ENCODE data around the gene EPHA4. TPM values are rescaled to one million over a fixed set of nuclear protein-coding genes. Genes with fewer than 3 reads are reported as not detected.

The EPHA4 gene
- total RNA-seq, 4 donors from 2014 or later: 3.5 to 16.5 (median 12.4) TPM

DNA sequence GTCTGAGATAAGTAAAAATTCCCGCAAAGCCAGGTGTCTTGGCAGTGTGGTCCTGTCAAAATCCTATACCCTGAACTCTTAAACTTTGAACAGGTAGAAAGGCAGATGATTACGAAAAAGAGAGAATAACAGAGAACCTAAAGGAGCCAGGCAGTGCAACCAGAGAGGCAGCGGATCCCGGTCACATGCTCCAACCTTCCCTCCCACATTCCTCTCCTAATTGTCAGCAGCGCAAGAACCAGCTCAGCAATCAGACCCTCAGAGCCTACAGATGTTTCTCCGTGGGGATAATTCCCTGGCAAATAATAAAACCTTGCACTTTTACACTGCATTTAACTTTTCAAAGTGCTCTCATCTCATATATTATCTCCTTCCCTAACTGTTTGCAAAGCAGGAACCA, 124.8 kb downstream of the EPHA4 start:
- Histone ChIP-seq H3K4me1 (no peaks in the 10 kb centered on the region), H3K9me3 (no peaks in the 10 kb centered on the region), H3K27ac (no peak overlapping the region), H3K4me3 (no peak overlapping the region), H3K36me3 (no peaks in the 10 kb centered on the region), H3K27me3 (no peaks in the 10 kb centered on the region)
- no peak for DNase-seq
- TF ChIP-seq CTCF (IDR thresholded peaks at IDR 0.05) (no peak), POLR2A (IDR thresholded peaks at IDR 0.05) (no peak)

GRCh38 chr2:221446140-221446539, 126.0 kb downstream of the EPHA4 start:
- H3K4me3 ChIP-seq: no peak overlapping the region
- no peak for DNase-seq
- TF ChIP-seq CTCF (IDR thresholded peaks at IDR 0.05) (no peak), POLR2A (IDR thresholded peaks at IDR 0.05) (no peak)
- peaks cover 0 to 5% (median 0%) of the 10 kb centered on the region in 3 donors for H3K36me3 ChIP-seq
- H3K9me3 ChIP-seq: no peaks in the 10 kb centered on the region
- H3K27me3 ChIP-seq: no peaks in the 10 kb centered on the region
- no peak overlapping the region for H3K27ac ChIP-seq
- H3K4me1 ChIP-seq: no peaks in the 10 kb centered on the region

DNA sequence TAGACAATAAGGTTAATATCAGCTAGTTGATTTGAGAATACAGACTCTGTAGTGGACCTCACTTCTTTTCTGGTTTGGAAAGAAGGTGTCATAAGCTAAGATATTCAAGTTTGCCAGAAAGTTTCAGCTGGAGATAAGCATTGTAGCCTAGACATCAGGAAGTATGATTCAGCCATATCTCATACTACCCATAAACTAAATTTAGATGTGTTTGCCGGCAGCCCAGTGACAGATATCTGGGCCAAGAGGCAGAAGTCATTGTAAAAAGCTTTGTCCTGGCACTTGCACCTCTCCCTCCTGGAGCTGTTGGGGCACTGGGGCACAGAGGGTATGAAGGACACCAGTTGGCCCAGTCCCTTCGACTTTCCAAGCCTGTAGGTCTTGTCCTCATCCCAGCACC, 128.0 kb downstream of the EPHA4 start:
- H3K27ac ChIP-seq: no peak overlapping the region
- no peaks in the 10 kb centered on the region for H3K27me3 ChIP-seq
- H3K4me3 ChIP-seq: no peak overlapping the region
- no peak for DNase-seq
- H3K9me3 ChIP-seq: no peaks in the 10 kb centered on the region
- peaks cover 0 to 5% (median 0%) of the 10 kb centered on the region in 3 donors for H3K36me3 ChIP-seq
- TF ChIP-seq POLR2A (IDR thresholded peaks at IDR 0.05): no peak
- TF ChIP-seq CTCF (IDR thresholded peaks at IDR 0.05): no peak
- no peaks in the 10 kb centered on the region for H3K4me1 ChIP-seq

- Histone ChIP-seq H3K27me3 (no peaks in the 10 kb centered on the region), H3K27ac (no peak overlapping the region), H3K4me3 (no peak overlapping the region), H3K36me3 (peaks cover 0 to 5% (median 0%) of the 10 kb centered on the region in 3 donors), H3K9me3 (no peaks in the 10 kb centered on the region), H3K4me1 (no peaks in the 10 kb centered on the region)
- TF ChIP-seq POLR2A (IDR thresholded peaks at IDR 0.05): no peak
- no peak for TF ChIP-seq CTCF (IDR thresholded peaks at IDR 0.05)
- no peak for DNase-seq
Measured at GRCh38 chr2:221443645-221444044, 128.5 kb downstream of the EPHA4 start.

DNA sequence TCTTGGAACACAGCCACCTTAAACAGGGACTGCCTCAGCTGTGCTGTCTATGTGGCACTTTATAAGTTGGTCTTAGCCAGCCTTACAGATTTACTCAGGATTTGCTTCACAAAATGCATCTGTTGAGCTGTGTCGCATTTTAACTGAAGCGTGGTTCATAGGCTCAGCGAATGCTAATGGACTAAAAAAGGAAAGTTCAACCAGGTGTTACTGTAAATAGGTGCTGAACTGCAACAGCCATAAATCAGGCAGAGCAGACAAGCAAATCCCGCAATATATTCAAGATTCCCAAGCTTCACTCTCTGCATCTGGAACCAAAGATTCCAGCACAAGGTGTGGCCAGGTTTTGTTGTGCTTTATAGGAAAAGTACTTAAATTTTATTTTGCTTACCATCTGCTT, 130.0 kb downstream of the EPHA4 start:
- no peaks in the 10 kb centered on the region for H3K9me3 ChIP-seq
- TF ChIP-seq POLR2A (IDR thresholded peaks at IDR 0.05) (no peak), CTCF (IDR thresholded peaks at IDR 0.05) (no peak)
- H3K4me1 ChIP-seq: no peaks in the 10 kb centered on the region
- H3K27ac ChIP-seq: no peak overlapping the region
- H3K27me3 ChIP-seq: no peaks in the 10 kb centered on the region
- DNase-seq: no peak
- no peak overlapping the region for H3K4me3 ChIP-seq
- peaks cover 0 to 5% (median 0%) of the 10 kb centered on the region in 3 donors for H3K36me3 ChIP-seq

Data from Peyer's patch (tissue), 4 donors.